HCEC 1CT (cell line): ENCODE data around the gene ERRFI1.

ENCODE experiments used
- DNase-seq: peaks from one replicate; pipeline ENCODE4 v3.0.0-alpha.2; 2017

The ERRFI1 gene

GRCh38 chr1:8018492-8019228 is 7.4 kb downstream of the ERRFI1 start:
- DNase-seq, result no peak

- no peak for DNase-seq
Observed at GRCh38 chr1:8017495-8018197, 8.5 kb downstream of the ERRFI1 start.

- DNase-seq, result no peak
Observed at GRCh38 chr1:8016895-8017241, 9.2 kb downstream of the ERRFI1 start.

GRCh38 chr1:8016210-8016894 is 9.8 kb downstream of the ERRFI1 start:
- no peak for DNase-seq

- DNase-seq, result no peak
Observed at GRCh38 chr1:8015809-8016165, 10.3 kb downstream of the ERRFI1 start.

GRCh38 chr1:8015036-8015808 is 10.9 kb downstream of the ERRFI1 start:
- peak; percentile 82 for DNase-seq

- DNase-seq, result no peak
Observed at GRCh38 chr1:8014381-8014988, 11.6 kb downstream of the ERRFI1 start.

- DNase-seq, result no peak
Observed at GRCh38 chr1:8013800-8014199, 12.3 kb downstream of the ERRFI1 start.

GRCh38 chr1:8013399-8013798 is 12.7 kb downstream of the ERRFI1 start:
- no peak for DNase-seq

- DNase-seq, result no peak
Observed at GRCh38 chr1:8012955-8013354, 13.2 kb downstream of the ERRFI1 start.

- no peak for DNase-seq
Observed at GRCh38 chr1:8011923-8012858, 13.9 kb downstream of the ERRFI1 start.

GRCh38 chr1:8011016-8011415 is 15.1 kb downstream of the ERRFI1 start:
- no peak for DNase-seq

- DNase-seq, result no peak
Observed at GRCh38 chr1:8010080-8010664, 15.9 kb downstream of the ERRFI1 start.

GRCh38 chr1:8009043-8010002 is 16.8 kb downstream of the ERRFI1 start:
- no peak for DNase-seq

GRCh38 chr1:8006037-8006963 is 19.8 kb downstream of the ERRFI1 start:
- DNase-seq, result no peak

- peak; percentile 97 for DNase-seq
Observed at GRCh38 chr1:8004803-8005573, 21.1 kb downstream of the ERRFI1 start.

- DNase-seq, result no peak
Observed at GRCh38 chr1:8004113-8004802, 21.9 kb downstream of the ERRFI1 start.
